ENCODE data around the gene SPINK7.
"Not testable (repeated sequence)": the region's sequence is repeated elsewhere in the genome, so short reads cannot be mapped to it uniquely, and the experiment has no call there.

SPINK7 gene

GRCh38 chr5:148312153-148312552 lies at the start of gene SPINK7:
Gene SPINK7, plus strand, starts transcription at chr5:148312423. Its CDS starts 61 bp downstream, at chr5:148312484.
- DNase-seq: no peak

DNA sequence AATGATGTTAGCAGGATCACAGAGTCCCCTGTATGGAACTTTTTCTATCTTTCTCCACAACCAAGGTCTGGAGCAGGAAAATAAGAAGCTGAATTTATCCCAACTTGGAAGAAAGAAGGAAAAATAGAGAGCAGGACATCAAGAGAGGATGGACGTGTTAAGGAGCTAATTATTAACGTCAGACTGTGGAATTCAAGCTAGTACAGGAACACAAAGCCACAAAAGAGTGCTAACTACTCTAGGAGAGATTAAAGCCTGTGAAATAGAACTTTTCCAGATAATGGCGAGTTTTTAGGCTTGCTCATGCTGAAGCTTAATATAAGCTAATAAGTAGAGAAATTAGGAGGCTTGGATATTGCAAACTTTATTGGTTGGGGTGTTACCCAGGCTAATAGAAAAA lies 44.3 kb upstream of the SPINK7 start:
- no peak for DNase-seq

- no peak for DNase-seq
Measured at GRCh38 chr5:148268566-148268965, 43.7 kb upstream of the SPINK7 start, which contains the start of gene SPINK13. Gene SPINK13, plus strand, starts transcription at chr5:148268794. Its CDS starts 1,279 bp downstream, at chr5:148270073.

- not testable (repeated sequence) for DNase-seq
Measured at GRCh38 chr5:148275129-148275528, 37.1 kb upstream of the SPINK7 start.

DNA sequence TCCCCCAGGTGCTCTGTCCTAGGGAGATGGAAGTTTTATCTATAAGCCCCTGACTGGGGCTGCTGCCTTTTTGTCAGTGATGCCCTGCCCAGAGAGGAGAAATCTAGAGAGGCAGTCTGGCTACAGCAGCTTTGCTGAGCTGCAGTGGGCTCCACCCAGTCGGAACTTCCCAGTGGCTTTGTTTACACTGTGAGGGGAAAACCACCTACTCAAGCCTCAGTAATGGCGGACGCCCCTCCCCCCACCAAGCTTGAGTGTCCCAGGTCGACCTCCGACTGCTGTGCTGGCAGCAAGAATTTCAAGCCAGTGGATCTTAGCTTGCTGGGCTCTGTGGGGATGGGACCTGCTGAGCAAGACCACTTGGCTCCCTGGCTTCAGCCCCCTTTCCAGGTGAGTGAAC lies 31.3 kb upstream of the SPINK7 start:
- not testable (repeated sequence) for DNase-seq

DNA sequence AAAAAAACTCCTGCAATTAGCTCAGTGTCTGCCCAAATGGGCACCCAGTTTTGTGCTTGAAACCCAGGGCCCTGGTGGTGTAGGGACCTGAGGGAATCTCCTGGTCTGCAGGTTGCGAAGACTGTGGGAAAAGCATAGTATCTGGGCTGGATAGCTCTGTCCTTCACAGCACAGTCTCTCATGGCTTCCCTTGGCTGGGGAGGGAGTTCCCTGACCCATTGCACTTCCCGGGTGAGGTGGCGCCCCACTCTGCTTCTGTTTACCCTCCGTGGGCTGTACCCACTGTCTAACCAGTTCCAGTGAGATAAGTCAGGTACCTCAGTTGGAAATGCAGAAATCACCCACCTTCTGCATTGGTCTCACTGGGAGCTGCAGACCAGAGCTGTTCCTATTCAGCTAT lies 30.9 kb upstream of the SPINK7 start:
- DNase-seq: not testable (repeated sequence)

DNA sequence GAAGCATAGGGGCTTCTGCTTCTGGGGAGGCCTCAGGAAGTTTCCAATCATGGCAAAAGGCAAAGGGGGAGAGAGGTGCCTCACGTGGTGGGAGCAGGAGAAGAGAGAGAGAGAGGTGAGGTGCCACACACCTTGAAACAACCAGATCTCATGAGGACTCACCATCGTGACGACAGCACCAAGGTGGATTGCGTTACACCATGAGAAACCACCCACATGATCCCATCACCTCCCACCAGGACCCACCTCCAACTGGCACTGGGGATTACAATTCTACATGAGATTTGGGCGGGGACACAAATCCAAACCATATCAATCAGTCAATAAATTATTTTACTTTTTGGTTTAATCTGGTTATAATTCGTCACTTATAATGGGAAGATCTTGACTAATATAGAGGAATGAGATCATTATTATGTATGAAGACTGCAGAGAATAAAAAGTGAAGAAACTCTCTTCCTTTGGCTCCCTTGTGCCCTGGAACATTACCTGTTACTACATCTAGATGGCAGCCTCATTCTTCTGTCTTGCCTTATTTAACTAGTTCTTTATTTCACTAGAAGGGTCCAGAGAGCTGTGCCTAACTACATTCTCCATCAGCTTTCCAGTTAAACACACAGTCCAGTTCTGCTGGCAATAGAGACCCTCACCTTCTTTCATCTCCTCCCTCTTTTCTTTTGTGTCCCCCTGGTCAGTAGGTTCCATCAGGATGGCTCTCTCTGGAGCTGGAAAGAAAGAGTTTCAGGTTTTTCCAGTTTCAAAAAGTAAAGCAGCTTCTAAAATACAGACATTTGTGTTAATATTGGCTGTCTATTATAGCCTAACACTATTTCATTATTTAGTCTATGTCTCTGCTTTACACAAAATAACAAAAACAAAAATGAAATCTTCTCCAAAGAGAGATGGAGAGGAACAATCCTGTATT lies 21.7 kb upstream of the SPINK7 start:
- no peak for DNase-seq

- DNase-seq: no peak
Measured at GRCh38 chr5:148297731-148298130, 14.5 kb upstream of the SPINK7 start.

- DNase-seq: no peak
Measured at GRCh38 chr5:148306446-148306845, 5.8 kb upstream of the SPINK7 start.

- no peak for DNase-seq
Measured at GRCh38 chr5:148309019-148309418, 3.2 kb upstream of the SPINK7 start.

DNA sequence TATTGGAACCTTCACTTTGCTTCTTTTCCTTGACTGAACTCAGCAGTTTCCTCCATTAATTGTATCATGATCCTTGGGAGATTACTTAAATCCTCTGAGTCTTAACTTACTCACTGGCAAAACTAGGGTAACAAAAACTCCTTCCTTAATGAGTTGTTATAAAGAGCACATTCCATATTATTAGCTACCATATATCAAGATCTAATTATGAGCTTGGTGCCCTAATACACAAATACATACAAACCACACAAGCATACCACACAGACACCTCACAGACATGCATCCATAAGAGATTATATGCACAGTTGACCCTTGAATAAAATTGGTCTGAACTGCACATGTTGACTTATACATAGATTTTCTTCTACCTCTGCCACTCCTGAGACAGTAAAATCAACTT lies 2.5 kb upstream of the SPINK7 start:
- DNase-seq: no peak

DNA sequence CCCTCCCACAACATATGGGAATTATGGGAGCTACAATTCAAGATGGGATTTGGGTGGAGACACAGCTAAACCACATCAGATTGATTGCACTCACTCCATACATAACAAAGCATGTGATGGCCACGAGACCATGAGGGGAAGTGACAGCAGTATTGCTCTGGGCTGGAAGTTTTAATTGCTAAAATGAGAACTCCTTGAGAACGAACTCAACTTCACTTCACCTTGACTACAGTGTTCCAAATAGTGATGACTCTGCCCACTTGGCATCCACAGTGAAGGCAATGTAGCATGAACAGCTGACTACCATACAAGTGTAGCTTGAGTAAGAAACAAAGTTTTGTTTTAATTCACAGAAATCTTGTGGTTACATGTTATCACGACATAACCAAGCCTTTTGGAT lies 739 bp upstream of the SPINK7 start:
- DNase-seq: no peak

DNA sequence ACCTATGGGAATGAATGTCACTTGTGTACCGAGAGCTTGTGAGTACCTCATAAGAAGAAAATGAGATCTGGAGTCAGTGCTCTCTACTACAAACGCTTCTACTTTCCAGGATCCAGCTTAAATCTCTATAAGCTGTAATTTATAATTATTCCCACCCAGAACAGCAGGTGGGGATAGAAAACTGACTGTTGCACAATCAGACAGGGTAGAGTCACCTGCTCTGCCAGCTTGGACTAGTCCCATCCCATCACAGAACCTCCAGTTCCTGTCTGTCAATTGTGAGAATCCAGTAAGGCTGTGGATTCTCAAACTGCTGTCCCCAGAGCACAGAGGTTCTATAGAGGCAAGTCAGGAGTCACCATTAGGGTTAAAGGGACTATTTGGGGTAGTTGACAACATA lies 2.0 kb downstream of the SPINK7 start:
- DNase-seq: no peak

- no peak for DNase-seq
Measured at GRCh38 chr5:148314731-148315130, 2.5 kb downstream of the SPINK7 start.

GRCh38 chr5:148320011-148320963 lies 8.1 kb downstream of the SPINK7 start:
- DNase-seq: not testable (repeated sequence)

GRCh38 chr5:148333262-148333849 lies 21.1 kb downstream of the SPINK7 start:
- DNase-seq: no peak

- no peak for DNase-seq
Measured at GRCh38 chr5:148335259-148335658, 23.0 kb downstream of the SPINK7 start, which contains the start of gene SPINK9. Gene SPINK9, plus strand, starts transcription at chr5:148335559. Its CDS starts 55 bp downstream, at chr5:148335614.

GRCh38 chr5:148336704-148337435 lies 24.6 kb downstream of the SPINK7 start:
- DNase-seq: no peak

GRCh38 chr5:148342371-148343045 lies 30.3 kb downstream of the SPINK7 start:
- DNase-seq: no peak

GRCh38 chr5:148343046-148343407 lies 30.8 kb downstream of the SPINK7 start:
- no peak for DNase-seq
